NCI-H345 treated with DMSO at 0.1 percent for 48 hours (cell line): ENCODE measurements around the gene MESD.
A peak's percentile ranks its signal among the peaks of the same experiment; 100 is the strongest.

Source experiments
- DNase-seq: peaks from one replicate; lab custom pipeline; 2025; ENCODE audit not compliant: unreplicated experiment; lab: John Stamatoyannopoulos, UW

The MESD gene

GRCh38 chr15:80992006-80992405 lies 2.4 kb upstream of the MESD start:
- DNase-seq = no peak

- no peak for DNase-seq
Measured at GRCh38 chr15:80991421-80991820, 1.8 kb upstream of the MESD start.

GRCh38 chr15:80990955-80991354 lies 1.3 kb upstream of the MESD start:
- no peak for DNase-seq

- DNase-seq = no peak
Measured at GRCh38 chr15:80989081-80989517, 520 bp downstream of the MESD start.

- no peak for DNase-seq
Measured at GRCh38 chr15:80988148-80988796, 1.3 kb downstream of the MESD start.

GRCh38 chr15:80986487-80986886 lies 3.1 kb downstream of the MESD start:
- DNase-seq = no peak

- no peak for DNase-seq
Measured at GRCh38 chr15:80985981-80986380, 3.6 kb downstream of the MESD start.

- no peak for DNase-seq
Measured at GRCh38 chr15:80984856-80985255, 4.8 kb downstream of the MESD start.

GRCh38 chr15:80982839-80983238 lies 6.8 kb downstream of the MESD start:
- no peak for DNase-seq

GRCh38 chr15:80982205-80982604 lies 7.4 kb downstream of the MESD start:
- no peak for DNase-seq

GRCh38 chr15:80979538-80980200 lies 9.9 kb downstream of the MESD start:
- DNase-seq = no peak

- DNase-seq = no peak
Measured at GRCh38 chr15:80978685-80979329, 10.8 kb downstream of the MESD start.

- DNase-seq = no peak
Measured at GRCh38 chr15:80977627-80978036, 12.0 kb downstream of the MESD start.

- no peak for DNase-seq
Measured at GRCh38 chr15:80976851-80977250, 12.8 kb downstream of the MESD start.

- DNase-seq = no peak
Measured at GRCh38 chr15:80974914-80975313, 14.7 kb downstream of the MESD start.

GRCh38 chr15:80972276-80972675 lies 17.3 kb downstream of the MESD start:
- no peak for DNase-seq

GRCh38 chr15:80971143-80971542 lies 18.5 kb downstream of the MESD start:
- DNase-seq = no peak

- DNase-seq = no peak
Measured at GRCh38 chr15:80970658-80971057, 19.0 kb downstream of the MESD start.

GRCh38 chr15:80970018-80970657 lies 19.5 kb downstream of the MESD start:
- peak; percentile 21 for DNase-seq

GRCh38 chr15:80969316-80969715 lies 20.3 kb downstream of the MESD start:
- DNase-seq = no peak

GRCh38 chr15:80967991-80968510 lies 21.6 kb downstream of the MESD start:
- no peak for DNase-seq

- no peak for DNase-seq
Measured at GRCh38 chr15:80967451-80967850, 22.2 kb downstream of the MESD start.
